SU-DHL-6 (cell line): Measurements from ENCODE around the gene OPN1SW.

Experiments
- H2AFZ ChIP-seq: fragments of 200-600 bp; sonication (generic); 2 replicates; pipeline ENCODE4 v1.6.1; 2014; ENCODE audit warnings: low read depth, mild to moderate bottlenecking, moderate library complexity, mixed read lengths, antibody characterized with exemption, low read length; ENCODE audit not compliant: severe bottlenecking
- H3F3A ChIP-seq: fragments of 200-600 bp; shearing (Covaris generic); 2 replicates; pipeline ENCODE4 v1.6.0; 2016; ENCODE audit warnings: antibody characterized with exemption, mild to moderate bottlenecking; ENCODE audit not compliant: insufficient read depth
- H3K27ac ChIP-seq: fragments of 200-600 bp; sonication (generic); 2 replicates; pipeline ENCODE4 v1.5.1; 2016; ENCODE audit warnings: low read depth, mild to moderate bottlenecking, low read length, moderate library complexity, mixed read lengths
- H3K27me3 ChIP-seq: fragments of 200-600 bp; sonication (generic), shearing (Covaris generic); 2 replicates; pipeline ENCODE4 v1.6.0; 2014; ENCODE audit warnings: mild to moderate bottlenecking, low read length
- H3K36me3 ChIP-seq: fragments of 200-600 bp; sonication (generic); 2 replicates; pipeline ENCODE4 v1.6.1; 2014; ENCODE audit warnings: mild to moderate bottlenecking, low read length, mixed read lengths
- H3K4me2 ChIP-seq: fragments of 300-600, 200-600 bp; shearing (Covaris generic), sonication (generic); 2 replicates; pipeline ENCODE4 v1.6.0; 2014; ENCODE audit warnings: low read length, low read depth, mild to moderate bottlenecking; ENCODE audit not compliant: poor library complexity, severe bottlenecking
- H3K4me3 ChIP-seq: fragments of 200-600 bp; sonication (generic); 2 replicates; pipeline ENCODE4 v1.5.1; 2014; ENCODE audit warnings: antibody characterized with exemption, low read length, mild to moderate bottlenecking, mixed read lengths; ENCODE audit not compliant: insufficient read depth, poor library complexity, severe bottlenecking
- H3K79me2 ChIP-seq: fragments of 200-600 bp; sonication (generic); 2 replicates; pipeline ENCODE4 v1.6.1; 2014; ENCODE audit warnings: mild to moderate bottlenecking, low read length, moderate library complexity; ENCODE audit not compliant: insufficient read depth
- H3K9ac ChIP-seq: fragments of 200-600 bp; sonication (generic); 2 replicates; pipeline ENCODE4 v1.7.0; 2014; ENCODE audit warnings: mild to moderate bottlenecking, low read length
- H3K9me2 ChIP-seq: fragments of 200-600 bp; sonication (generic); replicated peaks from 2 replicates; pipeline ENCODE4 v1.6.1; 2014; ENCODE audit warnings: low read length; ENCODE audit not compliant: insufficient read depth
- H3K9me3 ChIP-seq: fragments of 200-600 bp; sonication (generic); 2 replicates; pipeline ENCODE4 v1.6.1; 2014; ENCODE audit warnings: low read length, mixed read lengths; ENCODE audit not compliant: insufficient read depth
- H4K20me1 ChIP-seq: fragments of 200-600 bp; sonication (generic); 2 replicates; pipeline ENCODE4 v1.6.1; 2014; ENCODE audit warnings: low read depth, mild to moderate bottlenecking, antibody characterized with exemption, low read length, moderate library complexity, mixed read lengths
- EZH2phosphoT487 ChIP-seq: fragments of 200-600 bp; sonication (generic), shearing (Covaris generic); conservative IDR thresholded peaks from 2 replicates; pipeline ENCODE4 v1.6.1; 2018; ENCODE audit warnings: mild to moderate bottlenecking, antibody characterized with exemption, low read length, moderate library complexity, mixed read lengths
- TF ChIP-seq, protein P1 (sequence below): fragments of 200-600 bp; sonication (generic); IDR thresholded peaks from one replicate; pipeline ENCODE4 v1.5.1; 2017; ENCODE audit warnings: antibody characterized with exemption, mild to moderate bottlenecking, low read length, moderate library complexity; ENCODE audit not compliant: insufficient read depth, poor library complexity, severe bottlenecking

Gene OPN1SW

GRCh38 chr7:128791972-128792327 lies 16.4 kb upstream of the OPN1SW start:
- Histone ChIP-seq H3K9me2 (no peaks in the 10 kb centered on the region), H3K27ac (no peak overlapping the region), H4K20me1 (no peaks in the 10 kb centered on the region), H3K9ac (peak overlapping the region; percentile 60), H3K4me2 (peak overlapping the region; percentile 69), H3K36me3 (no peaks in the 10 kb centered on the region), H3K4me3 (peak overlapping the region; percentile 64), H3F3A (no peaks in the 10 kb centered on the region), H3K27me3 (no peaks in the 10 kb centered on the region), H2AFZ (peak overlapping the region; percentile 90), H3K9me3 (no peaks in the 10 kb centered on the region), H3K79me2 (no peaks in the 10 kb centered on the region)
- TF ChIP-seq, protein P1, sequence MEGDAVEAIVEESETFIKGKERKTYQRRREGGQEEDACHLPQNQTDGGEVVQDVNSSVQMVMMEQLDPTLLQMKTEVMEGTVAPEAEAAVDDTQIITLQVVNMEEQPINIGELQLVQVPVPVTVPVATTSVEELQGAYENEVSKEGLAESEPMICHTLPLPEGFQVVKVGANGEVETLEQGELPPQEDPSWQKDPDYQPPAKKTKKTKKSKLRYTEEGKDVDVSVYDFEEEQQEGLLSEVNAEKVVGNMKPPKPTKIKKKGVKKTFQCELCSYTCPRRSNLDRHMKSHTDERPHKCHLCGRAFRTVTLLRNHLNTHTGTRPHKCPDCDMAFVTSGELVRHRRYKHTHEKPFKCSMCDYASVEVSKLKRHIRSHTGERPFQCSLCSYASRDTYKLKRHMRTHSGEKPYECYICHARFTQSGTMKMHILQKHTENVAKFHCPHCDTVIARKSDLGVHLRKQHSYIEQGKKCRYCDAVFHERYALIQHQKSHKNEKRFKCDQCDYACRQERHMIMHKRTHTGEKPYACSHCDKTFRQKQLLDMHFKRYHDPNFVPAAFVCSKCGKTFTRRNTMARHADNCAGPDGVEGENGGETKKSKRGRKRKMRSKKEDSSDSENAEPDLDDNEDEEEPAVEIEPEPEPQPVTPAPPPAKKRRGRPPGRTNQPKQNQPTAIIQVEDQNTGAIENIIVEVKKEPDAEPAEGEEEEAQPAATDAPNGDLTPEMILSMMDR = no peak
- TF ChIP-seq EZH2phosphoT487 = no peak

DNA sequence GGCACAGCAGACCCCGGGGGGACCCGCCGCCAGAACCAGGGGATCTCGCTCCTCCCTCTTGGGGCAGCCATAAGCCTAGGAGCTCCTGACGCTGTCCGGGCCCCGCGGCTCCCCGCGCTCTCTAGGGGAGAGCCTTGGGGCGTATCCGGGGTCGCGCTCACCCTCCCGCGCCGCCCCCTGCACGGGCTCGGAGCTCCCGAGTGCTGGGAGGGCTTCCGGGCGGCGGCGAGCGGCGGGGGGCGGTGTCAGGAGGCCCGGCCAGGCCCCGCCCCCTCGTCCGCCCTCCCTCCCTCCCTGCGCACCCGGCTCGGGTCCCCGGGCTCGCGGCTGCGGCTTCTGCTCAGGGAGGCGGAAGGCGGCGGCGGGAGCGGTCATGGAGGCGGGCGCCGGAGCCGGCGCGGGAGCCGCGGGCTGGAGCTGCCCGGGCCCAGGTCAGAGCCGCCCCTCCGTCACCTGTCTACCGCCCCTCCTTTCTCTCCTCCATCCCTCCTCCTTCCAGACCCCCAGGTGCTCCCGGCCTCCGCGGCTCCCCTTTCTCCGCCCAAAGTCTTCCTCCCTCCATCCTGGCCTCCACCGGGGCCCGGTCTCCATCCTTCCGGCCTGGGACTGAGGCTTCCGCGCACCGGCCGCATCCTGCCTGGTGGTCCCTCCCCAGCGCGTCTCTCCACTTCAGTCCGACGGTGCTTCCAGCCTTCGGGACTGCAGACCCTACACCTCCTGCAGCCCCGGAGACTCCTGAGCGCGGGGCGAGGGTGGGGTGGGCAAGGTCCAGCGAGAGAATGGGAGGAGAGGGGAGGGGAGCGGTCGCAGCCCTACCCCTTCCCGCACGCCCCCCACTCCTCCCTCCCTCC lies 15.8 kb upstream of the OPN1SW start, which contains the start of gene CCDC136:
Gene CCDC136, plus strand, starts transcription at position 848 of the 851 bp plus-strand sequence. CDS start 444 bp downstream, outside the sequence.
- peak within 1 kb of the TSS; percentile 90 for H2AFZ ChIP-seq
- peak within 1 kb of the TSS; percentile 64 for H3K4me3 ChIP-seq
- no peaks in the 10 kb centered on the region for H3K79me2 ChIP-seq
- H3K27me3 ChIP-seq = no peaks in the 10 kb centered on the region
- H3K27ac ChIP-seq = no peak within 1 kb of the TSS
- H4K20me1 ChIP-seq = no peaks in the 10 kb centered on the region
- no peaks in the 10 kb centered on the region for H3F3A ChIP-seq
- no peaks in the 10 kb centered on the region for H3K9me2 ChIP-seq
- H3K4me2 ChIP-seq = peak within 1 kb of the TSS; percentile 69
- TF ChIP-seq EZH2phosphoT487 = no peak
- TF ChIP-seq, protein P1 = no peak
- peak within 1 kb of the TSS; percentile 60 for H3K9ac ChIP-seq
- H3K9me3 ChIP-seq = no peaks in the 10 kb centered on the region
- no peaks in the 10 kb centered on the region for H3K36me3 ChIP-seq

GRCh38 chr7:128790315-128791041 lies 14.9 kb upstream of the OPN1SW start:
- Histone ChIP-seq H2AFZ (peak overlapping the region; percentile 82), H3K4me2 (peak overlapping the region; percentile 69), H3K27me3 (no peaks in the 10 kb centered on the region), H3K4me3 (peak overlapping the region; percentile 64), H3F3A (no peaks in the 10 kb centered on the region), H3K9me3 (no peaks in the 10 kb centered on the region), H3K36me3 (no peaks in the 10 kb centered on the region), H3K9me2 (no peaks in the 10 kb centered on the region), H3K9ac (peak overlapping the region; percentile 60), H3K79me2 (no peaks in the 10 kb centered on the region), H3K27ac (no peak overlapping the region), H4K20me1 (no peaks in the 10 kb centered on the region)
- TF ChIP-seq EZH2phosphoT487 = no peak
- TF ChIP-seq, protein P1 = no peak
